HT1080 (cell line): Measurements from ENCODE around the gene RAB25. TPM values are rescaled to one million over a fixed set of nuclear protein-coding genes. Genes with fewer than 3 reads are reported as not detected.

Source experiments
- DNase-seq: peaks from one replicate; pipeline ENCODE4 v3.0.0-alpha.2; 2015; ENCODE audit warnings: low read depth
- total RNA-seq: library from RNA; depleted of rRNA; stranded (reverse); fragments of >200 nt; shearing (Covaris generic); gene quantifications from 2 replicates; pipeline ENCODE4 v1.2.3, GENCODE V29; 2014

RAB25 gene
- total RNA-seq, 1 experiment from 2014 or later, result 0.06 TPM

GRCh38 chr1:156078728-156079127, 17.8 kb downstream of the RAB25 start:
- DNase-seq, result no peak

GRCh38 chr1:156079762-156080161, 18.8 kb downstream of the RAB25 start:
- no peak for DNase-seq

- DNase-seq, result no peak
Measured at GRCh38 chr1:156080241-156080862, 19.4 kb downstream of the RAB25 start.

GRCh38 chr1:156080863-156081179, 19.9 kb downstream of the RAB25 start:
- DNase-seq, result no peak

DNA sequence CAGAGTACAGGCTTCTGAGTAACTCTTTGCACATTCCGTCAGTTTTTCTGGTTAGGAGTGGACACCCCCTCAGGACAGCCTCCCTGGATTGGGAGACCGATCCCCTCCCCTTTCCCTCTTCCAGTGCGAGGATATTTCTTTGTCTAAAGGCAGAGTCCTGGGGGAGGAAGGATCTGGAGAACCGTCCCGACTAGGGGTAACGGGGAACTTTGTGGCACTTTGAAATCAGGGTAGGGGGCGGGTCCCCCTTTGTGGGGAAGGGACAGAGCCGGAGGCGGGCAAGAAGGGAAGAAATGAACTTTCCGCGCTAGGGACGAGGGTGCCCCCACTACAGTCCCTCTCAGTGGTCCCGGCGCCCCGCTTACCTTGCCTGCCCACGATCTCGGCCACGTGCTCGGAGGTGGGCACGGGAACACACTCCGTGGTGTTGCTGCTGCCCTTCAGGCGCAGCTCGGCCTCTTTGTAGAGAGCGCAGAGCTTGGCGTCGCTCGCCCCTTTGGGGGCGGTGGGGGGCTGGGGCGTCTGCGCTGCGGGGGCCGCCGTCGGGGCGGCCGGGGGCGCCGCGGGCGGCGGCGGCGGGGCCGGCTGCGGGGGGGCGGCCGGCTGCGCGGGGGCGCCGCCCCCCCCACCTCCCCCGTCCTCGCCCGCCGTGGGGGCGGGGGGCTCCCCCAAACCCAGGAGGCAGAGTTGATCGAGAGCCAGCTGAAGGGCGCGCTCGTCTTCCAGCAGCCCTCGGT, 20.4 kb downstream of the RAB25 start:
- DNase-seq, result no peak

- DNase-seq, result no peak
Measured at GRCh38 chr1:156081917-156082308, 21.0 kb downstream of the RAB25 start.

DNA sequence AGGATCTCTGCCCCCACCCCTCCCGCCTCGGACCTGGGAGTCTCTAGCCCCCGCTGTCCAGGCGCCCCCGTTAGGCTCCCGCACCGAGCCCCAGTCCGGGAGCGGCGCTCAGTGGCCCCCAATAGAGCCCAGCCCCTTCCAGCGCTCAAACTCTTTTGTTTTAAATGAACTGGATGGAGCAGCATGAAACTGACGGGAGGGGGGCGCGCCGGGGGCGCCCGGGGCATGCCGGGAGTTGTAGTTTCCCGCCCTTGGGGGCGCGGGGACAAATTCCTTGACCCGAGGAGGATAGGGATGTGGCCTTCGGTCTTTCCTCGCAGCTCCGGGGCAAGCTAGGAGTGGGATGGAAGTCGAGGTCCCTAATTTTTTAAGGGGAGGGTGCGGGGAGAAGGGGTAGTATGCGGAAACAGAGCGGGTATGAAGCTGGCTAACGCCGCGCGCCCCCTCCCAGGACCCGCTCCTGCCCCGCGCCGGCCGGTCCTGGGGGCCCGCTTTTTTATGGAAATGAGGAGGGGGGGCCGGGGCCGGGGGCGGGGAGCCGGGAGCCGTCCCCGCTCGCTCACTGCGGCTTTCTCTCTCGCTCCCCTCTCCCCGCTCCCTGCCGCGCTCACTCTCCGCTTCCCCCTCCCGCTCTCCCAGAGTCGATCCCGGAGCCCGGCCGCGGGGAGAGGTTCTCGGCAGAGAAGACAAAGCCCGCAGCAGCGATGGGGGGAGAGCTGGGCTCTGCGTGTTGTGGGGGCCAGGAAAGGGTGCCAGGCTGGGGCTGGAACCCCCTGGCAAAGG, 21.5 kb downstream of the RAB25 start, which contains the start of gene MEX3A:
Gene MEX3A (minus strand): TSS at position 157 of the 783 bp plus-strand sequence. CDS start 467 bp downstream, outside the sequence.
- DNase-seq, result peak; percentile 70

- no peak for DNase-seq
Measured at GRCh38 chr1:156083800-156084790, 23.1 kb downstream of the RAB25 start.

- peak; percentile 39 for DNase-seq
Measured at GRCh38 chr1:156086256-156086662, 25.3 kb downstream of the RAB25 start.

DNA sequence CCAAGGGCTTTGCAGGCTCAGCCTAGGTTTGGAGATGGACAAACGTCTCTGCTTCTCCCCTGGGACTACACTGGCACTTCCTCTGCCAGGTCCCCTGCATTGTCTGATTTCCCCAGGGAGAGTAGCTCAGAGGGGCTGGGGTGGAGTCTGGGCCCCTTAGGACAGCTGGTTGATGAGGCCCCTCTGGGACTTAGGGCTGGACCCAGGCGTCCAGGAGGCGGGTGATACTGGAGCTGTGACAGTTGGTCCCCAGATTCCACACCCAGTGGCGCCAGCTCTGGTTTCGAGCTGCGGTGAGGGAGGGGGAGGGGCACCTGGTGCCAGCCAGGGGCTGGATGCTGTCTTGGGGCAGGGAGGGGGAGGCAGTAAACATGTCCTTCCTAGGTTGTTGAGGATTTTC, 28.7 kb downstream of the RAB25 start:
- no peak for DNase-seq

- DNase-seq, result no peak
Measured at GRCh38 chr1:156090138-156090839, 29.3 kb downstream of the RAB25 start.

GRCh38 chr1:156090840-156091188, 29.9 kb downstream of the RAB25 start:
- peak; percentile 76 for DNase-seq

- no peak for DNase-seq
Measured at GRCh38 chr1:156091610-156092009, 30.6 kb downstream of the RAB25 start.

GRCh38 chr1:156095906-156096508, 35.0 kb downstream of the RAB25 start:
- DNase-seq, result no peak

GRCh38 chr1:156096640-156097391, 35.9 kb downstream of the RAB25 start:
- DNase-seq, result peak; percentile 87

GRCh38 chr1:156097499-156098178, 36.7 kb downstream of the RAB25 start:
- DNase-seq, result no peak

GRCh38 chr1:156098784-156099183, 37.8 kb downstream of the RAB25 start:
- no peak for DNase-seq

DNA sequence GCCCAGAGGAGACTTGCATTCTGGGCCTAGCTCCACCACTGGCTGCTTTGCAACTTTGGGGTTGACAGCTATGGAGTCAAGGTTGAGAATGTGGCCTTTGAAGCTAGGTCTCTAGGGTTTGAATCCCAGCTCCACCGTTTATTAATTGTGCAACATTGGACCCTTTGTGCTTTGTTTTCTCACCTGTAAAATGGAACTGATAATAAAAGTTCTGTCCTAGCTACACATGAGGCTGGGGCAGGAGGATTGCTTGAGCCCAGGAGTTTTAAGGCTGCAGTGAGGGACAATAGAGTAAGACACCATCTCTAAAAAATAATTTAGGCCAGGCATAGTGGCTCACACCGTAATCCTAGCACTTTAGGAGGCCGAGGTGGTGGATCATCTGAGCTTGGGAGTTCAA, 38.3 kb downstream of the RAB25 start:
- DNase-seq, result no peak
